Right lobe of liver (tissue), 4 donors: Measurements from ENCODE around the gene MKS1.

ENCODE experiments used
- POLR2A ChIP-seq: fragments of 450-650 bp; IDR thresholded peaks from one replicate; pipeline ENCODE4 v1.6.1; 2017; ENCODE audit warnings: antibody characterized with exemption, mild to moderate bottlenecking
- TF ChIP-seq, protein P1 (sequence below), 4 donors: fragments of 200-600 bp in 3 of 4; fragments of 450-650 bp in 1 of 4; IDR thresholded peaks; one replicate each; pipeline versions ENCODE4 v1.5.1 to v1.8.0; 2016 to 2022; ENCODE audit warnings: antibody characterized with exemption in 4 of 4, mild to moderate bottlenecking in 2 of 4
- donor health status: DM: no; HTN: no; CAD: no.
- donor health status: DM: no; HTN: no; CAD: no.
- donor health status: DM: no; HTN: yes; CAD: no.

DNA sequence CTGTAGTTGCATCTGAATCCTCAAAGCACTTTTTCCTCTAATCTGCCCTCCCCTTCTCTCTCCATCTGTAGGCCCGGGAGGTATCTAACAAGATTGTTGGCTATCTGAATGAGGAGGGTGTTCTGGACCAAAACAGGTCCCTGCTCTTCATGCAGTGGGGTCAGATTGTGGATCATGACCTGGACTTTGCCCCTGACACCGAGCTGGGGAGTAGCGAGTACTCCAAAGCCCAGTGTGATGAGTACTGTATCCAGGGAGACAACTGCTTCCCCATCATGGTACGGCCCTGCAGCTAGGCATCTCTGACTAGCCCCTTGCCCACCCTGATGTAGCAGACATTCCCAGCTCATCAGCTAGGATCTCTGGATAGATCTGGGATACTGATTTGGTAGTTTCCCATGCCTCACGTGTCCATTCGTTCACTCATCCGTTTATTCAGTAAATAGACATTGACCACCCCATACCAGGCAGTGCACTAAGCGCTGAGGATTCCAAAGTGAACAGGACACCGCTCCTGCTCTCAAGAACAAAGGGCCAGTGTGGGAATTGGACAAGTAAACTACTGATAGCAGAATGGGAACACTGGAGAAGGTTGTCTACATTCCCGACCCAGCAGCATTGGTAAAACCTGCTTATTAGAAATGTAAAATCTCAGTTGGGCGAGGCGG, 31.4 kb upstream of the MKS1 start:
- TF ChIP-seq, protein P1, sequence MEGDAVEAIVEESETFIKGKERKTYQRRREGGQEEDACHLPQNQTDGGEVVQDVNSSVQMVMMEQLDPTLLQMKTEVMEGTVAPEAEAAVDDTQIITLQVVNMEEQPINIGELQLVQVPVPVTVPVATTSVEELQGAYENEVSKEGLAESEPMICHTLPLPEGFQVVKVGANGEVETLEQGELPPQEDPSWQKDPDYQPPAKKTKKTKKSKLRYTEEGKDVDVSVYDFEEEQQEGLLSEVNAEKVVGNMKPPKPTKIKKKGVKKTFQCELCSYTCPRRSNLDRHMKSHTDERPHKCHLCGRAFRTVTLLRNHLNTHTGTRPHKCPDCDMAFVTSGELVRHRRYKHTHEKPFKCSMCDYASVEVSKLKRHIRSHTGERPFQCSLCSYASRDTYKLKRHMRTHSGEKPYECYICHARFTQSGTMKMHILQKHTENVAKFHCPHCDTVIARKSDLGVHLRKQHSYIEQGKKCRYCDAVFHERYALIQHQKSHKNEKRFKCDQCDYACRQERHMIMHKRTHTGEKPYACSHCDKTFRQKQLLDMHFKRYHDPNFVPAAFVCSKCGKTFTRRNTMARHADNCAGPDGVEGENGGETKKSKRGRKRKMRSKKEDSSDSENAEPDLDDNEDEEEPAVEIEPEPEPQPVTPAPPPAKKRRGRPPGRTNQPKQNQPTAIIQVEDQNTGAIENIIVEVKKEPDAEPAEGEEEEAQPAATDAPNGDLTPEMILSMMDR (IDR thresholded peaks at IDR 0.05), result no peak
- TF ChIP-seq POLR2A, result no peak
